Astrocyte (in vitro differentiated cells and primary cell): ENCODE data around the gene SERPINA5. TPM values are rescaled to one million over a fixed set of nuclear protein-coding genes. Genes with fewer than 3 reads are reported as not detected.

ENCODE experiments used
- DNase-seq: peaks from one replicate; pipeline ENCODE4 v3.0.0-alpha.2; 2010; ENCODE audit warnings: low read depth
- FAIRE-seq: peaks from 2 replicates; lab custom pipeline; 2011; peaks lifted over from hg19 to GRCh38; lab: Jason Lieb, UNC
- H2AFZ ChIP-seq: 2 replicates; pipeline ENCODE4 v1.6.0; 2012; ENCODE audit warnings: low read depth, low read length, inconsistent platforms
- H3K27ac ChIP-seq: 2 replicates; pipeline ENCODE4 v1.5.1; 2011; ENCODE audit warnings: low read depth, low read length, inconsistent platforms
- H3K27me3 ChIP-seq: 2 replicates; pipeline ENCODE4 v1.6.0; 2011; ENCODE audit warnings: low read length, inconsistent platforms; ENCODE audit not compliant: insufficient read depth
- H3K36me3 ChIP-seq: 2 replicates; pipeline ENCODE4 v1.5.1; 2011; ENCODE audit warnings: low read length, inconsistent platforms; ENCODE audit not compliant: insufficient read depth
- H3K4me1 ChIP-seq: 2 replicates; pipeline ENCODE4 v1.5.1; 2011; ENCODE audit warnings: low read length, inconsistent platforms; ENCODE audit not compliant: insufficient read depth
- H3K4me2 ChIP-seq: 2 replicates; pipeline ENCODE4 v1.6.0; 2012; ENCODE audit warnings: low read length, inconsistent platforms
- H3K4me3 ChIP-seq: 2 replicates; pipeline ENCODE4 v1.5.1; 2011; ENCODE audit warnings: low read depth, mild to moderate bottlenecking, low read length, inconsistent platforms; ENCODE audit not compliant: insufficient read depth
- H3K79me2 ChIP-seq: 2 replicates; pipeline ENCODE4 v1.6.0; 2012; ENCODE audit warnings: mild to moderate bottlenecking, low read length, inconsistent platforms; ENCODE audit not compliant: insufficient read depth
- H3K9ac ChIP-seq: 2 replicates; pipeline ENCODE4 v1.6.0; 2012; ENCODE audit warnings: mild to moderate bottlenecking, low read length, inconsistent platforms
- H3K9me3 ChIP-seq: 2 replicates; pipeline ENCODE4 v1.5.1; 2012; ENCODE audit warnings: low read depth, mild to moderate bottlenecking, low read length, inconsistent platforms; ENCODE audit not compliant: insufficient read depth
- H4K20me1 ChIP-seq: 2 replicates; pipeline ENCODE4 v1.6.0; 2012; ENCODE audit warnings: low read length, inconsistent platforms; ENCODE audit not compliant: insufficient read depth
- H3K27ac Mint-ChIP-seq: one replicate; pipeline ENCODE4 v1.8.0; 2021; ENCODE audit warnings: mild to moderate bottlenecking, mixed read lengths; ENCODE audit not compliant: unreplicated experiment
- H3K27me3 Mint-ChIP-seq: one replicate; pipeline ENCODE4 v1.8.0; 2021; ENCODE audit warnings: low read depth, mixed read lengths; ENCODE audit not compliant: unreplicated experiment
- H3K36me3 Mint-ChIP-seq: one replicate; pipeline ENCODE4 v1.8.0; 2021; ENCODE audit warnings: low read depth, mixed read lengths; ENCODE audit not compliant: unreplicated experiment
- H3K4me1 Mint-ChIP-seq: one replicate; pipeline ENCODE4 v1.8.0; 2021; ENCODE audit warnings: low read depth, mixed read lengths; ENCODE audit not compliant: unreplicated experiment
- H3K4me3 Mint-ChIP-seq: one replicate; pipeline ENCODE4 v1.8.0; 2021; ENCODE audit warnings: mild to moderate bottlenecking, moderate library complexity, mixed read lengths; ENCODE audit not compliant: unreplicated experiment
- H3K9me3 Mint-ChIP-seq: one replicate; pipeline ENCODE4 v1.8.0; 2021; ENCODE audit warnings: mild to moderate bottlenecking, mixed read lengths; ENCODE audit not compliant: unreplicated experiment
- EZH2 ChIP-seq: IDR thresholded peaks from 2 replicates; pipeline ENCODE4 v1.6.1; 2012; ENCODE audit warnings: mild to moderate bottlenecking, low read length, inconsistent platforms; ENCODE audit not compliant: insufficient read depth
- total RNA-seq: library from RNA; stranded (reverse); gene quantifications from 2 replicates; pipeline ENCODE4 v1.2.1, GENCODE V29; 2021
- TF ChIP-seq, protein P1 (sequence below): IDR thresholded peaks from 2 replicates; pipeline ENCODE4 v1.5.1; 2011; ENCODE audit warnings: low read depth, mild to moderate bottlenecking, inconsistent platforms, low read length, moderate library complexity; ENCODE audit not compliant: insufficient read depth

The SERPINA5 gene
- total RNA-seq, 1 donor from 2014 or later: 0.23 TPM

DNA sequence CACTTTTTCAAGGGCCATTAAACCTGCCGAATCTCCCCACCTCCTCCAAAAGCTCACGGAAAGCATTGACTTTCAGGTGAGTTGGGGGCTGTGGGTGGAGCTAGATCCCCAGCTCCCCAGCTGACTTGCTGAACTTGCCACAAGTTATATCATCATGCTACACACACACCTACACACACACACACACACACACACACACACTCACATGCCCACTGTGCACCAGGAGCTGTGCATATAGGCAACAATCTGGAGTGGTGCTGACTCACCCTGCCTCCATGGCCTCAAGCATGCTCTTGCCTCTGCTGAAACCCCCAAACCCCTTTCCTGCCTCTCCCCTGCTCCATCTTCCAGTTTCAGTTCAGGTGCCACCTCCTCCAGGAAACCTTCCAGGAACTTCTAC lies 57.1 kb downstream of the SERPINA5 start:
- no peak overlapping the region for H3K4me3 ChIP-seq
- no peaks in the 10 kb centered on the region for H3K9me3 ChIP-seq
- H3K79me2 ChIP-seq: no peaks in the 10 kb centered on the region
- peak overlapping the region; percentile 17 for H2AFZ ChIP-seq
- H3K36me3 Mint-ChIP-seq: peaks cover 2% of the 10 kb centered on the region
- no peaks in the 10 kb centered on the region for H3K27me3 ChIP-seq
- peaks cover 4% of the 10 kb centered on the region for H3K4me1 ChIP-seq
- no peak overlapping the region for H3K27ac Mint-ChIP-seq
- TF ChIP-seq EZH2: no peak
- TF ChIP-seq, protein P1, sequence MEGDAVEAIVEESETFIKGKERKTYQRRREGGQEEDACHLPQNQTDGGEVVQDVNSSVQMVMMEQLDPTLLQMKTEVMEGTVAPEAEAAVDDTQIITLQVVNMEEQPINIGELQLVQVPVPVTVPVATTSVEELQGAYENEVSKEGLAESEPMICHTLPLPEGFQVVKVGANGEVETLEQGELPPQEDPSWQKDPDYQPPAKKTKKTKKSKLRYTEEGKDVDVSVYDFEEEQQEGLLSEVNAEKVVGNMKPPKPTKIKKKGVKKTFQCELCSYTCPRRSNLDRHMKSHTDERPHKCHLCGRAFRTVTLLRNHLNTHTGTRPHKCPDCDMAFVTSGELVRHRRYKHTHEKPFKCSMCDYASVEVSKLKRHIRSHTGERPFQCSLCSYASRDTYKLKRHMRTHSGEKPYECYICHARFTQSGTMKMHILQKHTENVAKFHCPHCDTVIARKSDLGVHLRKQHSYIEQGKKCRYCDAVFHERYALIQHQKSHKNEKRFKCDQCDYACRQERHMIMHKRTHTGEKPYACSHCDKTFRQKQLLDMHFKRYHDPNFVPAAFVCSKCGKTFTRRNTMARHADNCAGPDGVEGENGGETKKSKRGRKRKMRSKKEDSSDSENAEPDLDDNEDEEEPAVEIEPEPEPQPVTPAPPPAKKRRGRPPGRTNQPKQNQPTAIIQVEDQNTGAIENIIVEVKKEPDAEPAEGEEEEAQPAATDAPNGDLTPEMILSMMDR: no peak
- H3K27ac ChIP-seq: no peak overlapping the region
- no peak for FAIRE-seq
- H3K4me1 Mint-ChIP-seq: peaks cover 6% of the 10 kb centered on the region
- no peaks in the 10 kb centered on the region for H3K36me3 ChIP-seq
- no peak overlapping the region for H3K9ac ChIP-seq
- peak overlapping the region; percentile 27 for H3K4me3 Mint-ChIP-seq
- no peak overlapping the region for H3K4me2 ChIP-seq
- H3K27me3 Mint-ChIP-seq: peaks cover 13% of the 10 kb centered on the region
- H3K9me3 Mint-ChIP-seq: peaks cover 5% of the 10 kb centered on the region
- H4K20me1 ChIP-seq: no peaks in the 10 kb centered on the region
- DNase-seq: peak; percentile 29

DNA sequence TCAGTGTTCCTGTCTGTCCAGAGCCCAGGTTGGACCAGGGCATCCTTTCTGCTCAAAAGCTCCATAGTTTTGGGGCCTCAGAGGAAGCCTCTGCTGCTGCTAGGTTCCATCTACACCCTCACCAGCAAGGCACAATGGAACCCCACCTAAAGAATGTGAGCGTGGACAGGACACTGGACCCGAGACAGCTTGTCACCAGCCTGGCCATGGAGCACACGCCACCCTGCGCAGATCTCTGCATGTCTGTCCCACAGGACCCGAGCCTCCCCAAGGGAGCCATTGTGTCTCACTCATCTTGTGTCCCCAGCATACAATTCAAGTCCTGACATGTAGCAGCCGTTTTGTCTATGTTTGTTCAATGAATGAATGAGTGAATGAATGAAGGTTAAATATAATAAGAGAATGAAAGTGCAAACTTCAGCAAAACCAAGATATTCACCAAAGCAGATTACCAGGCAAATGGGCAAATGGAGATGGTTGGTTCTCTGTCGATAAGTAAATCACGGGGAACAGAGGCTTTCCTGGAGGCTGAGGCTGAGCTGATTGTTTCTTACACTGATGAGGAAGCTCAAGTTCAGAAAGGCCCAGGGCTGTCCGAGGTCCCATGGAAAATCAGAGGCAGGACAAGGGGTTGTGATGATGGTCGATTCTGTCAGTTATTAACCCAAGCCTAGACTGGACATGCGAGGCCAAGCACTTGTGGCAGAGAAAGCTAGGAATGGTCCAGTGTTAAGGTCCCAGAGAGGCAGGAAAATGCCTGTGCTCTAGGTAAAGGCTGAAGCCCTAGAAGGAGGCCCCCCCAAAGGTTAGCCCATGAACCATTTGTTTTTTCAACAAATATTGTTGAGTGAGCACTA lies 58.0 kb downstream of the SERPINA5 start:
- FAIRE-seq: no peak
- H3K9me3 Mint-ChIP-seq: peaks cover 5% of the 10 kb centered on the region
- H3K79me2 ChIP-seq: no peaks in the 10 kb centered on the region

More for the DNA sequence above, 58.0 kb downstream of the SERPINA5 start:
- no peak overlapping the region for H3K9ac ChIP-seq
- no peaks in the 10 kb centered on the region for H4K20me1 ChIP-seq
- Mint-ChIP-seq H3K27ac (no peak overlapping the region), H3K4me3 (no peak overlapping the region), H3K36me3 (peaks cover 2% of the 10 kb centered on the region), H3K4me1 (peaks cover 6% of the 10 kb centered on the region), H3K27me3 (peaks cover 9% of the 10 kb centered on the region)
- H3K9me3 ChIP-seq: no peaks in the 10 kb centered on the region
- H3K27ac ChIP-seq: no peak overlapping the region
- H3K4me3 ChIP-seq: no peak overlapping the region
- H3K4me2 ChIP-seq: no peak overlapping the region
- H3K27me3 ChIP-seq: no peaks in the 10 kb centered on the region
- peaks cover 4% of the 10 kb centered on the region for H3K4me1 ChIP-seq
- TF ChIP-seq, protein P1: no peak
- TF ChIP-seq EZH2: no peak
- no peak overlapping the region for H2AFZ ChIP-seq
- no peaks in the 10 kb centered on the region for H3K36me3 ChIP-seq
- DNase-seq: no peak
